Measurements from ENCODE around the gene MECR. TPM values are rescaled to one million over a fixed set of nuclear protein-coding genes. Genes with fewer than 3 reads are reported as not detected.
"Not testable (repeated sequence)": the region's sequence is repeated elsewhere in the genome, so short reads cannot be mapped to it uniquely, and the experiment has no call there.

Gene MECR
- total RNA-seq, 1 donor, result 17.8 TPM

- peak in 1 of 3 donors; percentile 36 for DNase-seq (ENCODE audit: low read depth in 2 of 3, low spot score in 2 of 3)
These were observed 6.5 kb upstream of the MECR start for GRCh38 chr1:29237129-29237821.

- DNase-seq (ENCODE audit: low read depth in 2 of 3, low spot score in 2 of 3), result peak in 1 of 3 donors; percentile 28
These were observed 6.0 kb upstream of the MECR start for GRCh38 chr1:29236712-29237128.

- peak; percentile 66 to 75 (median 71) for DNase-seq (ENCODE audit: low read depth in 2 of 3, low spot score in 2 of 3)
These were observed 5.4 kb upstream of the MECR start, which contains the start of gene PTPRU for GRCh38 chr1:29235955-29236711. PTPRU (plus strand) TSS chr1:29236522; CDS start chr1:29236645, 123 bp downstream.

- DNase-seq (ENCODE audit: low read depth in 2 of 3, low spot score in 2 of 3), result not testable (repeated sequence)
These were observed 4.1 kb upstream of the MECR start for GRCh38 chr1:29234881-29235280.

- no peak for DNase-seq (ENCODE audit: low read depth in 2 of 3, low spot score in 2 of 3)
These were observed 3.7 kb upstream of the MECR start for GRCh38 chr1:29234471-29234870.

- DNase-seq (ENCODE audit: low read depth in 2 of 3, low spot score in 2 of 3), result no peak
These were observed 3.0 kb upstream of the MECR start for GRCh38 chr1:29233693-29234092.

GRCh38 chr1:29232387-29232786, 1.7 kb upstream of the MECR start:
- no peak for DNase-seq (ENCODE audit: low read depth in 2 of 3, low spot score in 2 of 3)

- no peak for DNase-seq (ENCODE audit: low read depth in 2 of 3, low spot score in 2 of 3)
These were observed 556 bp downstream of the MECR start for GRCh38 chr1:29230204-29230552.

- no peak for DNase-seq (ENCODE audit: low read depth in 2 of 3, low spot score in 2 of 3)
These were observed 3.2 kb downstream of the MECR start for GRCh38 chr1:29227511-29227910.

GRCh38 chr1:29225361-29225760, 5.4 kb downstream of the MECR start:
- DNase-seq (ENCODE audit: low read depth in 2 of 3, low spot score in 2 of 3), result no peak

GRCh38 chr1:29224356-29224837, 6.3 kb downstream of the MECR start:
- DNase-seq (ENCODE audit: low read depth in 2 of 3, low spot score in 2 of 3), result no peak

GRCh38 chr1:29223521-29223920, 7.2 kb downstream of the MECR start:
- no peak for DNase-seq (ENCODE audit: low read depth in 2 of 3, low spot score in 2 of 3)

- no peak for DNase-seq (ENCODE audit: low read depth in 2 of 3, low spot score in 2 of 3)
These were observed 8.0 kb downstream of the MECR start for GRCh38 chr1:29222686-29223085.

- not testable (repeated sequence) for DNase-seq (ENCODE audit: low read depth in 2 of 3, low spot score in 2 of 3)
These were observed 8.5 kb downstream of the MECR start for GRCh38 chr1:29222260-29222659.

GRCh38 chr1:29221296-29221695, 9.4 kb downstream of the MECR start:
- no peak for DNase-seq (ENCODE audit: low read depth in 2 of 3, low spot score in 2 of 3)

- DNase-seq (ENCODE audit: low read depth in 2 of 3, low spot score in 2 of 3), result no peak
These were observed 12.5 kb downstream of the MECR start for GRCh38 chr1:29218223-29218622.

GRCh38 chr1:29217633-29218032, 13.1 kb downstream of the MECR start:
- DNase-seq (ENCODE audit: low read depth in 2 of 3, low spot score in 2 of 3), result no peak

GRCh38 chr1:29213055-29213454, 17.7 kb downstream of the MECR start:
- no peak for DNase-seq (ENCODE audit: low read depth in 2 of 3, low spot score in 2 of 3)

- no peak for DNase-seq (ENCODE audit: low read depth in 2 of 3, low spot score in 2 of 3)
These were observed 19.4 kb downstream of the MECR start for GRCh38 chr1:29211086-29212030.

- DNase-seq (ENCODE audit: low read depth in 2 of 3, low spot score in 2 of 3), result no peak
These were observed 20.3 kb downstream of the MECR start for GRCh38 chr1:29210278-29211085.

All from hematopoietic multipotent progenitor cell (in vitro differentiated cells).